GM23248 (cell line): ENCODE results near the gene CISD2.

Experiments
- EZH2 ChIP-seq: fragments of 200-600 bp; sonication (generic); IDR thresholded peaks from 2 replicates; pipeline ENCODE4 v1.6.1; 2018; ENCODE audit warnings: antibody characterized with exemption, mild to moderate bottlenecking; ENCODE audit not compliant: insufficient read depth, poor library complexity, severe bottlenecking
- EZH2phosphoT487 ChIP-seq: fragments of 200-600 bp; sonication (generic); IDR thresholded peaks from 2 replicates; pipeline ENCODE4 v1.6.1; 2018; ENCODE audit warnings: antibody characterized with exemption, moderate library complexity, mild to moderate bottlenecking, low read depth; ENCODE audit not compliant: insufficient read depth

DNA sequence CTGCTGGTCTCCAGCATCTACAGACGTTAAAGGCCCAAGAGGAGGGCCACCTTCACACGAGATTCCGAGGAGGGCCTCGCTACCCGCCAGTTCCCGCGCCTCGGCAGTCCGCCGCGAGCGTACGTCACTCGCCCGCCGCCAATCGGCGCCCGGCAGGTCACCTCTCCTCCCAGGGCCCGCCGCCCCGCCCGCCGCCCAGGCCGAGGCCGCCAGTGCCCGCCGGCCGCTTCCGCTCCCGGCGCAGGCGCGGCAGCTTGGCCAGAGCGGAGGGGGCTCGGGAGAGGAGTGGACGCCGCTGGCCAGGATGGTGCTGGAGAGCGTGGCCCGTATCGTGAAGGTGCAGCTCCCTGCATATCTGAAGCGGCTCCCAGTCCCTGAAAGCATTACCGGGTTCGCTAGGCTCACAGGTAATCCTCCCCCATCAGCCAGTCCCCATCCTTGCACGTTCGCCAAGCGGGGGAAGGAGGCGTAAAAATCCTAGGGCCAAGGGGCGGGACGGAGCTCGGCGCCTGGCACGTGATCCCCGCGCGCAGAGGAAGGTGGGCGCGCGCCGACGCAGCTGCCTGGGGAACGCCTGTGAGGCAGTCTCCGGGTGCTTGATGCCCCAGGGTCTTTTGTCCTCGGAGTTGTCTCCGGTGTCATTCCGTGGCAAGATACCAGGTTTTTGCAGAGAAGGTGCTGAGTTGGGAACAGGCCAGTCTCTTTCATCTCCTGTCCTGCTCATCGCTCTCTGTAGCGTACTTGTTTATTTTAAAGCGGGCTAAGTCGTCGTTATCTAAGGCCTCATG is at the start of gene CISD2:
- TF ChIP-seq EZH2 (no peak), EZH2phosphoT487 (no peak)
